ENCODE results near the gene ZFPM1.
"Not testable (repeated sequence)": the region's sequence is repeated elsewhere in the genome, so short reads cannot be mapped to it uniquely, and the experiment has no call there.

Gene ZFPM1

DNA sequence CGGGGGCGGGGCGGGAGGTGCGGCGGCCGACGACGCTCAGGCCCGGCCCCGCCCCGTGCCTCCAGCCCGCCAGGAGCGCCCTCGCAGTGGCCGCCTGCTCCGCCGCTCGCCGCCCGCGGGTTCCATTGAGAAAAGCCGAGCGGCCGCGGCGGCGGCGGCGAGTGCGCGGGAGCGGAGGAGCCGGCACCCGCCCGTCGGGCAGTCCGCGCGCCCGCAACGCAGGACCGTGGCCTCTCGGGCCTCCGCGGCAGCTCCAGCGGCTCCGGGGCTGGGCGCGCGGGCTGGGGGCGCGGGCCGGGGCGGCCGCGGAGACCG, at the start of gene ZFPM1:
Gene ZFPM1 (plus strand): TSS at position 64 of the 315 bp plus-strand sequence. CDS start 359 bp downstream, outside the sequence.
- in situ Hi-C loops (cut with MboI; ENCODE audit: low sequenced_read_pairs), result no loop called here

DNA sequence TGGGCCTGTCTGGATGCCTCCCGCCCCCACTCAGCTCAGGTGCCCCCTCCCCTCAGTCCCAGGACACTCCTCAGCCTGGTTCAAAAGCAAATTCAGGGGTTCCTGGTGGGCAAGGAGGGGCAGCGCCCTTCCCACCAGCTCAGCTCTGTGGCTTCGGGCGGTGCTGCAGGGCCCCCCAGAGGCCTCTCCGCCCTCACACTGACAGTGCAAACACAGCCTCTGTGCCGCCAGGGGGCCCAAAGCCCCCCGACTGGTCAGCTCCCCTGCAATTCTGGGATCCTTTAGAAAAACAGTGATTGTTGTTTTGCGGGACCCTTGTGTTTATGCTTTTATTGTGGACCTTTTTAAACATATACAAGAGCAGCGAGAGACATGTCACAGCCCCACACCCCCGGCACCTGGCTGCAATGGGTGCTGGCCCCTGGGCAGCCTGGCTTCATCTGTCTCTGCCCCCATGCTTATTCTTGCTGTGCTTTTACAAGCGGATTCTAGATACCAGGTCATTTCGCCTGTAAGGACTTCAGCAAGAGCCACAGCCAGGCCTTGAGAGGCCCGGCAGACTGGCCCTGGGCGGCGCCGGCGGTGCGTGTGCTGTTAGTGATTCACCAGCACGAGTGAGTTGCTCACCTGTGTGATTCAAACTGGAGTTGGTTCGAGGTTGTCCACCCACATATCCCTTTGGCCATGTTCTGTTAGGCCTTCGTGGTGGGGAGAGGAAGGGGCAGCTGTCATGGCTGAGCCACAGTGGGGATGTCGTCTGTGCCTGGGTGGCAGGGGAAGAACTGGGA, 49.1 kb upstream of the ZFPM1 start:
- in situ Hi-C loops (cut with MboI; ENCODE audit: low sequenced_read_pairs), result no loop called here

DNA sequence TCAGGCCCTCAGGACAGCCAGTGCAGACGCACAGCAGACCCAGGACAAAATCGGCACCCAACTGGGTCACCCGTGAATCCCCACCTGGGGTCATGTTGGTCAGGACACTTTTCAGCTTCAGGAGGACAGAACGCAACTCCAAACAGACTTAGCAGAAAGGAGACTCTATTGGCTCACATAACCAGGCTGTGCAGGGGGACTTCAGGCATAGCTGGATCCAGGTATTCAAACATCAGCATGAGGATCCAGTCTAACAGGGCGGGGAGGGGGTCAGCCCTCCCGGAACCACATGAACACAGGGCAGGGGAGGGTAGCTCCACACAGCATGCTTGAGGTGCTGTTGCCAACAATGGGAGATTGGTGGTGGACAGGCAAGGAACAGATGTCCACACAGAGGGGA, 48.3 kb upstream of the ZFPM1 start:
- in situ Hi-C loops (cut with MboI; ENCODE audit: low sequenced_read_pairs), result no loop called here

DNA sequence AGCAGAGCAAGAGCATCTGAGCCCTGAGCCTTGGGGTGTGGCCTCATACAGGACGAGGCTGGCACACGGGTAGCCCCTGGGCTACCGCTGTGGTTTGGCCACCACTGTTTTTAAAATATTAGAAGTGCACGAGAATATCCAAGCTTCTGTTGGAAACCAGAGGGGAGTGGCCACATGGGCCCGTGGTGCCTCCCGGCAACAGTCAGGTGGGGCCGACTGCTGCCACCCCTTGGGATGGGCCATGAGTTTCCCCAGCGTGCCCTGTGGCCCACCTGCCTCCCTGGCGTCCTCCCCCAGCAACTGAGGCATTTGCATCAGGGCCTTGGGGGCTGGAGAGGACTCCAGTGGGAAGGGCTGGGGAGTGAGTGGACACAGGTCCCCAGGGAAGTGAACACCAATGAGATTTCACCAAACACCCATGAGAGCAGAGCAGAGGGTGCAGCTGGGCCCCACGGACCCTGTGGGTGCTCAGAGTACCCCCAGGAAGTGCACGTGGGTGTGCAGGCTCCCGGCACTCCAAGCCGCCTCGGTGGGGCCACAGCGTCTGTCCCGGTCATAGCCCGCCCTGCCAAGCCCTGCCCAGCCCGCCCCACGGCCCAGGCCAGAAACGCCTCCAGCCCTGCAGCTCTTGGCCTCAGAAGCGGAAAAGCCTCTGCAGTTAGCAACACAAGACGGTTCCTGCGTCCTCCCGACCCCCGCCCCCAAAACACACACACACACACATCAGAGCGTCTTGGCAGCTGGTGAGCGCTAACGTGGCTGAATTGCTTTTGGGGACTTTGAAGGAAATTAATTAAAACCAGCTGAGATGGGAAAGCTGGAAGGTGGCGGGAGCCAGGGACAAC, 47.6 kb upstream of the ZFPM1 start:
- in situ Hi-C loops (cut with MboI; ENCODE audit: low sequenced_read_pairs), result no loop called here

DNA sequence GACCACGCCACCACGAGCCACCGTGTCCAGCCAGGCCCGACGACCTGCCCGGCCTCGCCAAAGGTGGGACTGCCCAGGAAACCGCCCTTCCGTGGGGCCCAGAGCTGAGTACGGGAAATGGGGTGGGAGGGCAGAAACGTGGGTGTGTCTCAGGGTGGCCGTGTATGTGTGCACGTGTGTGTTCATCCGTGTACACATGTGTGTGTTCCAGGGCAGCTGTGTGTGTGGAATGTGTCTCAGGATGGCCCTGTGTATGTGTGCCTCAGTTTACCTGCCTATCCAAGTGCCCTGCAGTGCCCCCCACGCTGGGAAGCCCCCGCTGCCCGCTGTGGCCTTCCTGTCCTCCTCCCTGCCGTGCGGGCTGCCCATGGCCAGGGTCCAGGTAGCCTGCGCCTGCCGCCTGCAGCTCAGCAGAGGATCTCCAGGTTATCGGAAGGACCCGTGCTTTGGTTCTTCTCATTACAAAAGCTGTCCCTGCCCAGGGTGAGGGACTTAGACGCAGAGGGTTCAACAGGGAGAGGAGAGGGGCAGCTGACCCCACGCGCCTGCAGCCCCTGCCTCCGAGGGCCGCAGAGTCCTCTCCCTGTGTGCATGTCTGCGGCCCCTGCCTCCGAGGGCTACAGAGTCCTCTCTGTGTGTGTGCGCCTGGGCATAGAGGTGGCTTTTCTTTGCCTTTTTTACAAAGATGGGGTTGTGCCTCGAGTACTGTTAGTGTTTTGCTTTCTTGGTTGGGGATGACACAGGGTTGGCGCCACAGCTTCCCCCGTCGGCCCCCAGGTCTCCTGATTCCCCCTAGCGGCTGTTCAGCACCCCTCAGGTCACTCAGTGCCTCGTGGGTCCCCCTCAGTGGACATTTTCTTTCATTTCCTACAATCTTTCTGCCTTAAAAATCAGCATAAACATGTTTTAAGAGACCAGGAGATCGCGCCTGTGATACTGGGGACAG, 46.7 kb upstream of the ZFPM1 start:
- in situ Hi-C loops (cut with MboI; ENCODE audit: low sequenced_read_pairs), result no loop called here

DNA sequence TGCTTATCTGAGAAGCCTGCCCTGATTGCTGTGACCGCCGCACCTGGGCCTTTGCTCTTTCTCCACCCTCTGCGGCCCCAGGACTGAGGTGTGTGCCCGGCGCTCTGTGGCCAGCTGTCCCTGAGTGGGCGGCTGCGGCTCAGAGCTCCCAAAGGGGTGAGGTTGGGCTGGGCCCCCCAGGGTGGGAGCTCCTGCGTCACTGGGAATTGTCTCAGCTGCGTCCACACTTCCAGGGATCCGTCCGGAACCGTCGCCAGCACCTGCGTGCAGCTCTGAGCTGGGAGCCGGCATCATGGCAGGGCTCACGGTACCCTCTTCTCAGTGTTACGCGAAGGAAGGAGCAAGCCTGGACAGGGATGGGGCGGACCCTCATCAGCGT, 46.0 kb upstream of the ZFPM1 start:
- in situ Hi-C loops (cut with MboI; ENCODE audit: low sequenced_read_pairs), result no loop called here

DNA sequence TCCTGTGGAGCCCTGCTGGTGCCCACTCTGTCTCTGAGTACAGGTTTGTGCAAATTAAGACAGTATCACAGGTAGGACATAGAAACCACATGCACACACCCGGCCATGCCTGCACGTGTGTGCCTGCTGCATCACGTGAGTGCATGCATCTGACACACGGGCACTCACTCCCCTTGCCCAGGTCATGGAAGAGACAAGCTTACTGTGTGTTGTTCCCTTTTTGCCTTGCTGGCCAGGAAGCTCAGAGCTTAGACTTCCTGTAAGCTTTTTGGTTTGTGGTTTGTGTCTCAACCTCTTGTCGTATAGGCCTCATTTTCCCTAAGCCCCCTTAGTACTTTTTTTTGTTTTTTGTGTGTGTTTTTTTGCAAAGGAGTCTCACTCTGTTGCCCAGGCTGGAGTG, 45.3 kb upstream of the ZFPM1 start:
- in situ Hi-C loops (cut with MboI; ENCODE audit: low sequenced_read_pairs), result no loop called here

DNA sequence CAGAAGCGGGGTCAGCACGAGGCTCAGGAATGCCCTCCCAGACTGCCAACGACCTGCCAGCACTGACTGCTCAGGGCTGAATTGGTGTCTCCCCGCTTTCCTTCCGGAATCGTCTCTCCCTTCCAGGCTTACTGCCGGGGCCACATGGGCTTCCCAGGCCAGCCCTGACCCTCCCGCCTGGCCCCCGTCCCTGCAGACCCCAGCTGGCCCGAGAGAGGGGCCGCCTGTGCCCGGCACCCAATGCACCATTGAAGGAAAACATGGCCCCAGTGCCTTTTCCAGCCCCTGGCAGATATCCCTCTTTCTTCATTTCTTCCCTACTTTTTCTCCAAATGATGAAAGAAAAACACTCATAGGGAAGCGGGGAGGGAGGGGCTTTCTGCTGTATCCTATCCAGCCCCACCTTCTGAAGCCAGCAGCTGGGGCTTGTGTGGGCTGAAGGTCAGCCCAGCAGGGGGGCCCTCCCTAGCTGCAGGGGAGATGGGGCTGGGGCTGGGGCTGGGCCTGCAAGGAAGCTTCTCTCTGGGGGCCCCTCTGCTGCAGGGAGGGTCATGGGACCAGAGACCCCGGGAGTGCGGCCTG, 44.4 kb upstream of the ZFPM1 start:
- in situ Hi-C loops (cut with MboI; ENCODE audit: low sequenced_read_pairs), result no loop called here

DNA sequence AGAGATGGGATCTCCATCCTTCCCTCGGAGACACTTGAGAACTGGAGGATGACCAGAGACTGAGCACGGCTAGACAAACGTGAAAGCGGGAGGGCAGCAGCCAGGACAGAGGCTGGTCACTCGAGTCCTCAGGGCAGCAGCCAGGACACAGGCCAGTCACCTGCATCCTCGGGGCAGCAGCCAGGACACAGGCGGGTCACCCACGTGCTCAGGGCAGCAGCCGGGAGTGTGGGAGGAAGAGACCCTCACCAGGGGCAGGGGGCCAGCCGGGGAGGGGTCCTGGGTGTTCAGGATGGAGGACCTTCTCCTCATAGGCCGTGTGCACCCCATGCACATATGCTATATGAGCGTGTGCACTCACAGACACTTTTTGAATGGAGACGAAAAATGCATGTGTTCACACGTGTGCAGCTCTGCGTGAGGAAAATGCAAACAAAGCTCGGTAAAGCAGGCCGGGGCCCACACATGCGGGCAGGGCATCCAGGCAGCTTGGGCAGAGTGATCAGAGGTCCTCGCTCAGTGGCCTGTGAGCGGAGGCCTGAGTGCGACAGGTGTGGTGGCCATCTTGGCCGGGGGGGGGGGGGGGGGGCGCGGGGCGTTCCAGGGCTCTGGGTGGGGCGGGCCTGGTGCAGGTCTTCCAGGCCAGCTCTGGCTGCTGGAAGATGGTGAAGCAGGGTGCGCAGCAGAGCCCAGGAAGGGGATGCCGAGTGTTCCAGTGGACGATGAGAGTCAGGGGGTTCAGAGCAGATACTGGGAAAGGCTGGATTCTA, 43.6 kb upstream of the ZFPM1 start:
- in situ Hi-C loops (cut with MboI; ENCODE audit: low sequenced_read_pairs), result no loop called here

DNA sequence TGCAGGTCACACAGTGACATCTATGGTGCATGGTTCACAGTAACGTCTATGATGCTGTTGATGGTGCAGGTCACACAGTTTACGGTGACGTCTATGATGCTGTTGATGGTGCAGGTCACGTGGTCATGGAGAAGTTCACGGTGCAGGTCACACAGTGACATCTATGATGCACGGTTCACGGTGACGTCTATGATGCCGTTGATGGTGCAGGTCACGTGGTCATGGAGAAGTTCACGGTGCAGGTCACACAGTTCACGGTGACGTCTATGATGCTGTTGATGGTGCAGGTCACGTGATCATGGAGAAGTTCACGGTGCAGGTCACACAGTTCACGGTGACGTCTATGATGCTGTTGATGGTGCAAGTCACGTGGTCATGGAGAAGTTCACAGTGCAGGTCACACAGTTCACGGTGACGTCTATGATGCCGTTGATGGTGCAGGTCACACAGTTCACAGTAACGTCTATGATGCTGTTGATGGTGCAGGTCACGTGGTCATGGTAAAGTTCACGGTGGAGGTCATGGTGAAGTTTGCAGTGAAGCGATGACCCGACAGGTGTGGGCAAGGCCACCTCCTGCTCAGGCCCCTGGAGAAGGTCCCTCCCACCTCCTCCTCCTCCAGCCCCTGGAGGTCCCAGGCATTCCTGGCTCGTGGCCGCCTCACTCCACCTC, 42.6 kb upstream of the ZFPM1 start:
- in situ Hi-C loops (cut with MboI; ENCODE audit: low sequenced_read_pairs), result not testable (repeated sequence)

DNA sequence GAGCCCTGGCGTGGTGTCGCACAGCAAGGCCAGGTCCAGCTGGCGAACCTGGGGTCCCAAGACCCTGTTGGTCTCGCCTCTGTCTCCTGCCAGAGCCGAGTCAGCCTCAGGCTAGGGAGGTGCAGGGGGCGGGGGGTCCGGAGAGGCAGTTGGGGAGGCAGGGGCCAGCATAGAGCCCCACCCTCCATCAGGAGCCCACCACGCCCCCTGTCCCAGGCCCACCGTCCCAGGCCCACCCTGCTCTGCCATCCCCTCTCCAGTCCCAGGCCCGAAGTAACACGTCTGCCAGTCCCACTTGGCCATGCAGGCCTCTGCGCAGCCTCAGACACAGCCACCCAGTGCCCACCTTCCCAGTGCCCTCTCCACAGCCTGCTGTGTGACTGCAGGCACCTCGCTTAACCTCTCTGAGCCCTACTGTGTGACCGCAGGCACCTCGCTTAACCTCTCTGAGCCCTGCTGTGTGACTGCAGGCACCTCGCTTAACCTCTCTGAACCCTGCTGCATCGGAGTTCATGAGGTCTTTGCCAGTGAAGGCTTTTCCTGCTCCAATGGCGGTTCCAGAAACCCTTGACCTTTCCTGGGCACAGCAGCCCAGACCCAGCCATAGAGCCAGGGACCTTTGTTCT, 41.0 kb upstream of the ZFPM1 start:
- in situ Hi-C loops (cut with MboI; ENCODE audit: low sequenced_read_pairs), result no loop called here

DNA sequence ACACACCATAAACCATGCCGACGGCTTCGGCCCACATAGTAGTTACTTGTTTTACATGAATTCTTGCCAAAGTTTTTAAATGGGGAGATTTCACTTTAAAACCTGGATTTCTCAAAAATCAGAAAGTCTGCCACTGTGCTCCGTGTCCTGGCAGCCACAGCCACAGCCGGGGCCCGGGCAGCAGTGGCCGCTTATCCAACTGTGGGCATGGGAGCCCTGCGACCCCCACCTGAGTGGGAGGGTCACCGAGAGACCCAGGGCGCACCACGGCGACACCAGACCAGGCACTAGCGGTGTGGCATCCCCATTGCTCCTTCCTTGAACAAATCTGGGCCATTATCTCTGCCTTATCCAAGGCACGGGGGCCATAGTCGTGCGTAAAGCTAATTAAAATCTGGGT, 40.3 kb upstream of the ZFPM1 start:
- in situ Hi-C loops (cut with MboI; ENCODE audit: low sequenced_read_pairs), result no loop called here

DNA sequence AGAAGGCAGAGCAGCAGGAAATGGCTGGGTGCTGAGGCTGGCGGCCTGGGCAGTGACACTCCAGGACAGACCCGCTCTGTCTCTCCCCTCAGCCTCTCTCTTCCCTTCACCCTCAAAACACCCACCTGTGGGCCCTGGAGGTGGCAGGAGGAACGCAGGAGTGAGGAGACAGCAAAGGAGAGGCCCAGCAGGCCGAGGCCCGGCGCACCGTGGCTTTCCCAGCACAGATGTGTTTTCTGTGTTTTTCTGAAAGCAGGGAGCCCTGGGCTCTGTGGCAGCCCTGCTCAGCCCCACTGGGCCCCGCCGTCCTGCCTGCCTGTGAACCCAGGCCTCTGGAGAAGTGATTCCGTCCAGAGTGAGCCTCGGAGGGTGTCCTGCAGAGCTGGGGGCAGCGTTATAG, 39.8 kb upstream of the ZFPM1 start:
- in situ Hi-C loops (cut with MboI; ENCODE audit: low sequenced_read_pairs), result no loop called here

DNA sequence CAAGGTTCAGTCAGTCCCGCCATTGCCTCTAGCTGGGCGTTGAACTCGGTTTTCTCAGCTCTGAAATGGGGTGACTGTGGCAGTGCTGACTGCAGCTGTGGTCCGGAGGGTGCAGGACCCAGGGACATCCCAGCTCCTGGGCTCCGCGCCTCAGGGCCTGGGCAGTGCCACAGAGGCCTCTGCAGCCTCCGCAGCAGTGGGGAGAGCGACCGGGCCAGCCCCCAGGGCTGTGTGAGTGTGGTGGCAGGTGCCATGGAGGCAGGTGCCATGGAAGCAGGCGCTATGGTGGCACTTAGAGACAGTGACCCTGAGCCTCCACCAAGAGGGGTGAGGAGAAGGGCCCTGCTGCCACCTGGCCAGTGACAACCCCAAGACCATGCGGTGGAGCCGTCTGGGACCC, 39.4 kb upstream of the ZFPM1 start:
- in situ Hi-C loops (cut with MboI; ENCODE audit: low sequenced_read_pairs), result no loop called here

DNA sequence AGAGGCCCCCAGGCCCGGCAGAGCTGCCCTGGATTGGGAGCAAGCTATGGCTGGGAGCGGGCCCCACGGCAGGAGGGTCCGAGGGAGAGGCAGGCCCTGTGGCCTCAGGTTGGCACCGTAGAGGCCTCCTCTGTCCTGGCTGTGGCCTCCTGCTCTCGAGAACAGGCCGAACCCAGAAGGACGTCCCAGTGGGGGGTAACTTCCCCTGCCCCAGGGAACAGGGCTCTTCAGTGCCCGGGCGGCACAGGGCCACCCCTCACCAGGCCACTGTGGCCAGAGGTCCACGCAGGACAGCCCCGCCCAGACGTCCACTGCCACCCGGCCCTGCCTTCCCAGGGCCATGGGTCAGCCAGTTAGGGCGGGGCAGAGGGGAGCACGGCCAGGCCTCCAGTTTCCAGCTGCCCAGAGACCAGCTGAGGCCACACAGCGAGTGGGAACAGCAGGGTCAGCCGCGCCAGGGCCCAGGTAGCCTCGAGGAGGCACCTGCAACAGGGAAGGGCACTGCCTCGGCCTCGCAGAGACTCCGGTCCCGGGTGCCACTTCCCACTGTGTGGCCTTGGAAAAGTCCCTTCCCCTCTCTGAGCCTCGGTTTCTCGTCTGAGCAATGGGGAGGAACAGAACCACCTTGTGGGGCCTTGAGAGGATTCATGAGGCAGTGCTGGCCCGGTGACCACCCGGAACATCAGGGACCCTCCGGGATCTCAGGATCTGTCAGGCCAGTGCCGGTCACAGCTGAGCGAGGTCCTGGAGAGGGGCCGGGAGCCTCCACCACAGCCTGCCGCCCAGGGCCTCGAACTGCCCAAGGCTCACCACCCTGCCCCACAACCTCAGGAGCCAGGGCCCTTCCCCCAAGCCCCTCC, 38.3 kb upstream of the ZFPM1 start:
- in situ Hi-C loops (cut with MboI; ENCODE audit: low sequenced_read_pairs), result no loop called here

DNA sequence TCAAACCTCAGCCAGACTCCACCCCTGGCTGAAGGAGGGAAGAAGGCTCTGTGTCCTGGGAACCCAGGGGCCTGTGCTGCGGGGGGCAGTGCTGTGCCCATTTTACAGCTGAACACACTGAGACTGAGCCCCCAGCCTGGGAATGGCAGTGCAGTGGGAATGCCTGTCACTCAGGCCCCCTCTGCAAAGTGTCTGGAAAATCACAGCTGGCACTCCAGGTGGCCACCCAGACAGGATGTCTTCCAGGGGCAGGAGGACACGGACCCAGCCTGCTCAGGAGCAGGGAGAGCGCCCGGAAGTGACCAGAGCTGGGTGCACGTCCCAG, 37.7 kb upstream of the ZFPM1 start:
- in situ Hi-C loops (cut with MboI; ENCODE audit: low sequenced_read_pairs), result no loop called here

DNA sequence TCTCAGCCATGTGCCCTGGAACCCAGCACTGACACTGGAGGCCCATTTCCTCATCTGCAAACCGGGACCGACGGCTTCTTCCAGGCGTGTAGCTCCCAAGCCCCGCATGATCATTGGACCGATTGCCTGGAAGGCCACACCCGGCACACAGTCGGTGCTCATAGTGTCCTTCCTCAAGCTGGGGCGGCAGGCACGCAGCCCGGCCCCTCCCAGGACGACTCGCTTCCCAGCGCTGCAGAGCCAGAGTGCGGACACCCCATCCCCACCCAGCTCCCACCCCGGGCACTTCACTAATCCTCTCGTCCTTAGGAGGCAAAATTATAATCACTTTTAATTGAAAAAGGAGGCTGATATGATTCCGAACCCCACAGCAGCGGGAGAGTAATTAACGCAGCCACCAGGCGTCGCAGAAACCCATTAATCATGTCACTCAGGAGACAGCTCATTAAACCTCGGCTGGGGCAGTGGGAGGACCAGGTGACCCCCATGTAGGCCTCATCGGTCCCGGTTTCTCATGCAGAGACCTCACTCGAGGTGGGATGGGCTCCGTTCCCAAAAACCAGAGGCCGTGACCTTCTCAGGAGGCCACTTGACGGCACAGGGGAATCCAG, 37.3 kb upstream of the ZFPM1 start:
- in situ Hi-C loops (cut with MboI; ENCODE audit: low sequenced_read_pairs), result no loop called here

DNA sequence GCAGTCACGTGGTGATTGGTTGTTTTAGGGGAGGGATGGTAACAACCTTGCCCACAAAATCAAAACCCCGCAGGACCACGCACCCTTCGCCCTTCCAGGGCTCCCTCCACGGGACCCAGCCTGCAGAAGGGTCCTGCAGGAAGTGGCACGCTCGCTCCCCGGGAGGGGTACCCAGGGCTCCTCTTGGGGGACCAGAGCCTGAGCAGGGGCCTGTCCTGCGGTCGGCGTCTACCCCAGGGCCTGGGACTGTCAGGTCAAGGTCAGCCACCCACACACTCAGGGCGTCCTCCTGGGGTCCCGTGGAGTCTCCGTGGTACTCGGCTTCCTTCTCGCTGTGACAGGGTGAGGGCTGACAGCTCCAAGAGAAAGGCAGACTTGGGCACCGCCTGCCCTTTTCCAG, 36.4 kb upstream of the ZFPM1 start:
- in situ Hi-C loops (cut with MboI; ENCODE audit: low sequenced_read_pairs), result no loop called here
